Measurements from ENCODE around the gene SLC24A3.

The SLC24A3 gene

GRCh38 chr20:19453862-19454261, 241.4 kb downstream of the SLC24A3 start:
- Histone ChIP-seq H3K9ac (ENCODE audit: low read depth, low read length) (no peak overlapping the region), H3K27me3 (ENCODE audit: insufficient read depth, low read length) (no peaks in the 10 kb centered on the region), H3K4me1 (ENCODE audit: insufficient read depth, low read length) (no peaks in the 10 kb centered on the region), H3K36me3 (ENCODE audit: insufficient read depth, low read depth, low read length) (no peaks in the 10 kb centered on the region), H3K4me3 (ENCODE audit: low read length) (no peak overlapping the region), H3K27ac (ENCODE audit: low read length) (no peak overlapping the region), H3K9me3 (ENCODE audit: insufficient read depth, low read depth, low read length) (no peaks in the 10 kb centered on the region)

- Histone ChIP-seq H3K27me3 (ENCODE audit: insufficient read depth, low read length) (no peaks in the 10 kb centered on the region), H3K9me3 (ENCODE audit: insufficient read depth, low read depth, low read length) (no peaks in the 10 kb centered on the region), H3K36me3 (ENCODE audit: insufficient read depth, low read depth, low read length) (no peaks in the 10 kb centered on the region), H3K4me3 (ENCODE audit: low read length) (no peak overlapping the region), H3K27ac (ENCODE audit: low read length) (no peak overlapping the region), H3K4me1 (ENCODE audit: insufficient read depth, low read length) (no peaks in the 10 kb centered on the region), H3K9ac (ENCODE audit: low read depth, low read length) (no peak overlapping the region)
These were observed 244.4 kb downstream of the SLC24A3 start for GRCh38 chr20:19456595-19457395.

GRCh38 chr20:19457611-19458010, 245.2 kb downstream of the SLC24A3 start:
- no peaks in the 10 kb centered on the region for H3K27me3 ChIP-seq (ENCODE audit: insufficient read depth, low read length)
- no peaks in the 10 kb centered on the region for H3K36me3 ChIP-seq (ENCODE audit: insufficient read depth, low read depth, low read length)
- no peaks in the 10 kb centered on the region for H3K4me1 ChIP-seq (ENCODE audit: insufficient read depth, low read length)
- no peak overlapping the region for H3K27ac ChIP-seq (ENCODE audit: low read length)
- no peaks in the 10 kb centered on the region for H3K9me3 ChIP-seq (ENCODE audit: insufficient read depth, low read depth, low read length)
- H3K9ac ChIP-seq (ENCODE audit: low read depth, low read length) = no peak overlapping the region
- H3K4me3 ChIP-seq (ENCODE audit: low read length) = no peak overlapping the region

- no peaks in the 10 kb centered on the region for H3K4me1 ChIP-seq (ENCODE audit: insufficient read depth, low read length)
- H3K9me3 ChIP-seq (ENCODE audit: insufficient read depth, low read depth, low read length) = no peaks in the 10 kb centered on the region
- no peaks in the 10 kb centered on the region for H3K36me3 ChIP-seq (ENCODE audit: insufficient read depth, low read depth, low read length)
- H3K9ac ChIP-seq (ENCODE audit: low read depth, low read length) = no peak overlapping the region
- H3K27me3 ChIP-seq (ENCODE audit: insufficient read depth, low read length) = no peaks in the 10 kb centered on the region
- no peak overlapping the region for H3K27ac ChIP-seq (ENCODE audit: low read length)
- H3K4me3 ChIP-seq (ENCODE audit: low read length) = no peak overlapping the region
These were observed 247.9 kb downstream of the SLC24A3 start for GRCh38 chr20:19460386-19460785.

- no peaks in the 10 kb centered on the region for H3K9me3 ChIP-seq (ENCODE audit: insufficient read depth, low read depth, low read length)
- H3K36me3 ChIP-seq (ENCODE audit: insufficient read depth, low read depth, low read length) = no peaks in the 10 kb centered on the region
- H3K27me3 ChIP-seq (ENCODE audit: insufficient read depth, low read length) = no peaks in the 10 kb centered on the region
- no peak overlapping the region for H3K27ac ChIP-seq (ENCODE audit: low read length)
- no peak overlapping the region for H3K9ac ChIP-seq (ENCODE audit: low read depth, low read length)
- no peak overlapping the region for H3K4me3 ChIP-seq (ENCODE audit: low read length)
- H3K4me1 ChIP-seq (ENCODE audit: insufficient read depth, low read length) = no peaks in the 10 kb centered on the region
These were observed 250.0 kb downstream of the SLC24A3 start for GRCh38 chr20:19462491-19462890.

GRCh38 chr20:19463597-19463996, 251.2 kb downstream of the SLC24A3 start:
- no peaks in the 10 kb centered on the region for H3K36me3 ChIP-seq (ENCODE audit: insufficient read depth, low read depth, low read length)
- no peaks in the 10 kb centered on the region for H3K4me1 ChIP-seq (ENCODE audit: insufficient read depth, low read length)
- H3K9me3 ChIP-seq (ENCODE audit: insufficient read depth, low read depth, low read length) = no peaks in the 10 kb centered on the region
- H3K27me3 ChIP-seq (ENCODE audit: insufficient read depth, low read length) = no peaks in the 10 kb centered on the region
- H3K4me3 ChIP-seq (ENCODE audit: low read length) = no peak overlapping the region
- H3K9ac ChIP-seq (ENCODE audit: low read depth, low read length) = no peak overlapping the region
- H3K27ac ChIP-seq (ENCODE audit: low read length) = no peak overlapping the region

- H3K4me1 ChIP-seq (ENCODE audit: insufficient read depth, low read length) = no peaks in the 10 kb centered on the region
These were observed 253.1 kb downstream of the SLC24A3 start for GRCh38 chr20:19465536-19465935.

GRCh38 chr20:19466206-19466928, 253.9 kb downstream of the SLC24A3 start:
- no peaks in the 10 kb centered on the region for H3K36me3 ChIP-seq (ENCODE audit: insufficient read depth, low read depth, low read length)
- H3K27me3 ChIP-seq (ENCODE audit: insufficient read depth, low read length) = no peaks in the 10 kb centered on the region
- no peak overlapping the region for H3K4me3 ChIP-seq (ENCODE audit: low read length)
- H3K4me1 ChIP-seq (ENCODE audit: insufficient read depth, low read length) = no peaks in the 10 kb centered on the region
- H3K9me3 ChIP-seq (ENCODE audit: insufficient read depth, low read depth, low read length) = no peaks in the 10 kb centered on the region
- no peak overlapping the region for H3K9ac ChIP-seq (ENCODE audit: low read depth, low read length)
- H3K27ac ChIP-seq (ENCODE audit: low read length) = no peak overlapping the region

More at GRCh38 chr20:19465536-19465935, 253.1 kb downstream of the SLC24A3 start:
- Histone ChIP-seq H3K27ac (ENCODE audit: low read length) (no peak overlapping the region), H3K27me3 (ENCODE audit: insufficient read depth, low read length) (no peaks in the 10 kb centered on the region), H3K9ac (ENCODE audit: low read depth, low read length) (no peak overlapping the region), H3K4me3 (ENCODE audit: low read length) (no peak overlapping the region), H3K9me3 (ENCODE audit: insufficient read depth, low read depth, low read length) (no peaks in the 10 kb centered on the region), H3K36me3 (ENCODE audit: insufficient read depth, low read depth, low read length) (no peaks in the 10 kb centered on the region)

- Histone ChIP-seq H3K9me3 (ENCODE audit: insufficient read depth, low read depth, low read length) (no peaks in the 10 kb centered on the region), H3K4me3 (ENCODE audit: low read length) (no peak overlapping the region), H3K27me3 (ENCODE audit: insufficient read depth, low read length) (no peaks in the 10 kb centered on the region), H3K27ac (ENCODE audit: low read length) (no peak overlapping the region), H3K9ac (ENCODE audit: low read depth, low read length) (no peak overlapping the region), H3K36me3 (ENCODE audit: insufficient read depth, low read depth, low read length) (no peaks in the 10 kb centered on the region), H3K4me1 (ENCODE audit: insufficient read depth, low read length) (no peaks in the 10 kb centered on the region)
These were observed 260.9 kb downstream of the SLC24A3 start for GRCh38 chr20:19473216-19473921.

- no peak overlapping the region for H3K27ac ChIP-seq (ENCODE audit: low read length)
- H3K4me1 ChIP-seq (ENCODE audit: insufficient read depth, low read length) = no peaks in the 10 kb centered on the region
- H3K27me3 ChIP-seq (ENCODE audit: insufficient read depth, low read length) = no peaks in the 10 kb centered on the region
- H3K9me3 ChIP-seq (ENCODE audit: insufficient read depth, low read depth, low read length) = no peaks in the 10 kb centered on the region
- no peak overlapping the region for H3K4me3 ChIP-seq (ENCODE audit: low read length)
- H3K36me3 ChIP-seq (ENCODE audit: insufficient read depth, low read depth, low read length) = no peaks in the 10 kb centered on the region
- no peak overlapping the region for H3K9ac ChIP-seq (ENCODE audit: low read depth, low read length)
These were observed 261.5 kb downstream of the SLC24A3 start for GRCh38 chr20:19473922-19474286.

GRCh38 chr20:19478320-19478895, 266.0 kb downstream of the SLC24A3 start:
- H3K4me1 ChIP-seq (ENCODE audit: insufficient read depth, low read length) = no peaks in the 10 kb centered on the region
- H3K36me3 ChIP-seq (ENCODE audit: insufficient read depth, low read depth, low read length) = no peaks in the 10 kb centered on the region
- H3K9ac ChIP-seq (ENCODE audit: low read depth, low read length) = no peak overlapping the region
- H3K27ac ChIP-seq (ENCODE audit: low read length) = no peak overlapping the region
- H3K27me3 ChIP-seq (ENCODE audit: insufficient read depth, low read length) = no peaks in the 10 kb centered on the region
- no peaks in the 10 kb centered on the region for H3K9me3 ChIP-seq (ENCODE audit: insufficient read depth, low read depth, low read length)
- H3K4me3 ChIP-seq (ENCODE audit: low read length) = no peak overlapping the region

Measured in iPS-20b (cell line).